Breast epithelium (tissue), 4 donors: ENCODE results near the gene SAMD14. TPM values are rescaled to one million over a fixed set of nuclear protein-coding genes. Genes with fewer than 3 reads are reported as not detected.

Experiments used
- DNase-seq, 2 donors: peaks; one replicate each; pipeline ENCODE4 v3.0.0-alpha.2; 2019; ENCODE audit warnings: low spot score in 2 of 2
- H3K27ac ChIP-seq, 2 donors: fragments of 200-600 bp; sonication (generic) in 1 of 2; one replicate each; pipeline ENCODE4 v1.5.1; 2016 to 2019; ENCODE audit warnings: mild to moderate bottlenecking in 1 of 2
- H3K27me3 ChIP-seq, 2 donors: fragments of 200-600 bp; sonication (generic) in 1 of 2; one replicate each; pipeline versions ENCODE4 v1.5.1 to v1.6.0; 2017 to 2019; ENCODE audit warnings: control low read depth in 1 of 2, mild to moderate bottlenecking in 1 of 2
- H3K36me3 ChIP-seq: fragments of 200-600 bp; one replicate; pipeline ENCODE4 v1.5.1; 2019
- H3K4me1 ChIP-seq, 2 donors: fragments of 200-600 bp; sonication (generic); one replicate each; pipeline ENCODE4 v1.5.1; 2016 to 2019; ENCODE audit warnings: control low read depth in 1 of 2
- H3K4me3 ChIP-seq, 3 donors: fragments of 200-600 bp; sonication (generic); 1 replicate in 2 of 3; 2 replicates in 1 of 3; pipeline ENCODE4 v1.5.1; 2016 to 2019; ENCODE audit warnings: mild to moderate bottlenecking in 3 of 3, moderate library complexity in 2 of 3
- H3K9me3 ChIP-seq, 2 donors: fragments of 200-600 bp; sonication (generic) in 1 of 2; one replicate each; pipeline ENCODE4 v1.5.1; 2016 to 2019; ENCODE audit warnings: control low read depth in 1 of 2
- POLR2A ChIP-seq: fragments of 450-650 bp; IDR thresholded peaks from one replicate; pipeline ENCODE4 v1.6.1; 2016; ENCODE audit warnings: antibody characterized with exemption, mild to moderate bottlenecking, moderate library complexity
- POLR2AphosphoS5 ChIP-seq, 3 donors: sonication (generic); formaldehyde crosslinking; IDR thresholded peaks; one replicate each; pipeline ENCODE4 v1.6.1; 2017; ENCODE audit warnings: antibody characterized with exemption in 3 of 3
- intact Hi-C: fragments of 100-400 bp; cut with DNase I; formaldehyde crosslinking; loops from one replicate; pipeline ENCODE4 v1.15.1; 2023; ENCODE audit warnings: low total_unique reads
- total RNA-seq, 3 donors: library from RNA; depleted of rRNA; stranded (reverse); fragments of >200 nt; gene quantifications; one replicate each; pipeline ENCODE4 v1.1.0, GENCODE V29; 2016
- TF ChIP-seq, protein P1 (sequence below), 3 donors: fragments of 450-650 bp; IDR thresholded peaks; one replicate each; pipeline ENCODE4 v1.5.1; 2016 to 2017; ENCODE audit warnings: antibody characterized with exemption in 3 of 3, mild to moderate bottlenecking in 3 of 3, moderate library complexity in 3 of 3

SAMD14 gene
- total RNA-seq, 3 donors from 2014 or later = 0.16 to 0.98 TPM; not detected in 1

- Histone ChIP-seq H3K27ac (peak overlapping the region; percentile 34 to 56), H3K27me3 (no peaks in the 10 kb centered on the region), H3K36me3 (no peaks in the 10 kb centered on the region), H3K4me1 (no peaks in the 10 kb centered on the region), H3K4me3 (no peak overlapping the region), H3K9me3 (no peaks in the 10 kb centered on the region)
- TF ChIP-seq, protein P1, sequence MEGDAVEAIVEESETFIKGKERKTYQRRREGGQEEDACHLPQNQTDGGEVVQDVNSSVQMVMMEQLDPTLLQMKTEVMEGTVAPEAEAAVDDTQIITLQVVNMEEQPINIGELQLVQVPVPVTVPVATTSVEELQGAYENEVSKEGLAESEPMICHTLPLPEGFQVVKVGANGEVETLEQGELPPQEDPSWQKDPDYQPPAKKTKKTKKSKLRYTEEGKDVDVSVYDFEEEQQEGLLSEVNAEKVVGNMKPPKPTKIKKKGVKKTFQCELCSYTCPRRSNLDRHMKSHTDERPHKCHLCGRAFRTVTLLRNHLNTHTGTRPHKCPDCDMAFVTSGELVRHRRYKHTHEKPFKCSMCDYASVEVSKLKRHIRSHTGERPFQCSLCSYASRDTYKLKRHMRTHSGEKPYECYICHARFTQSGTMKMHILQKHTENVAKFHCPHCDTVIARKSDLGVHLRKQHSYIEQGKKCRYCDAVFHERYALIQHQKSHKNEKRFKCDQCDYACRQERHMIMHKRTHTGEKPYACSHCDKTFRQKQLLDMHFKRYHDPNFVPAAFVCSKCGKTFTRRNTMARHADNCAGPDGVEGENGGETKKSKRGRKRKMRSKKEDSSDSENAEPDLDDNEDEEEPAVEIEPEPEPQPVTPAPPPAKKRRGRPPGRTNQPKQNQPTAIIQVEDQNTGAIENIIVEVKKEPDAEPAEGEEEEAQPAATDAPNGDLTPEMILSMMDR (IDR thresholded peaks at IDR 0.05) = peak; percentile 9 to 71 (median 47)
- no peak for TF ChIP-seq POLR2A
- intact Hi-C loops = loop anchor here (2.0 kb wide), 1 partner anchor 45 kb away; no protein-coding TSS in a partner anchor
- no peak for DNase-seq
Observed at GRCh38 chr17:50079334-50080095, 50.4 kb downstream of the SAMD14 start.

DNA sequence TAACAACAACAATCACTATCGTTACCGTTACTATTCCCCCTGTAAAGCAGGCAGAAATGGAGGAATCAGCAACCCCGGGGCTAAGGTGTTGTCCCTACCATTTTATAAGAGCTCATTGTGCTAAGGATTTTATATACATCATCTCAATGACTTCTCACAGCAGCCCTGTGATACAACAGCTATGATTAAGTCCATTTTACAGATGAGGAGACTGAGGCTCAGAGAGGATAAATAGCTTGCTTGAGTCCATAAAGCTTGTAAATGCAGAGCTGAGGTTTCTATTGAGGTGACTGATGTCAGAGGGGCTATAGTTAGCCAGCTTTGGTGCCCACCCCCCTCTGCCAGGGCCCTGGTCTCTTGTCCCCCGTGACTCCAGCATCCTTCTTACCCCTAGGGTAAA, 51.5 kb downstream of the SAMD14 start:
- TF ChIP-seq POLR2A = no peak
- TF ChIP-seq, protein P1 (IDR thresholded peaks at IDR 0.05) = no peak
- TF ChIP-seq POLR2AphosphoS5 (IDR thresholded peaks at IDR 0.05) = no peak
- no peaks in the 10 kb centered on the region for H3K36me3 ChIP-seq
- peak overlapping the region in 1 of 2 donors; percentile 3 for H3K27ac ChIP-seq
- no peaks in the 10 kb centered on the region for H3K4me1 ChIP-seq
- no peak for DNase-seq
- H3K27me3 ChIP-seq = no peaks in the 10 kb centered on the region
- no peaks in the 10 kb centered on the region for H3K9me3 ChIP-seq
- intact Hi-C loops = loop anchor here (2.0 kb wide), 1 partner anchor 44 kb away; no protein-coding TSS in a partner anchor
- no peak overlapping the region for H3K4me3 ChIP-seq

GRCh38 chr17:50076591-50077235, 53.2 kb downstream of the SAMD14 start:
- TF ChIP-seq, protein P1 (IDR thresholded peaks at IDR 0.05) = no peak
- TF ChIP-seq POLR2A (no peak), POLR2AphosphoS5 (IDR thresholded peaks at IDR 0.05) (no peak)
- Histone ChIP-seq H3K36me3 (peaks cover 2% of the 10 kb centered on the region), H3K27me3 (no peaks in the 10 kb centered on the region), H3K4me3 (no peak overlapping the region), H3K27ac (no peak overlapping the region), H3K9me3 (no peaks in the 10 kb centered on the region), H3K4me1 (no peaks in the 10 kb centered on the region)
- intact Hi-C loops = no loop called here
- DNase-seq = no peak

DNA sequence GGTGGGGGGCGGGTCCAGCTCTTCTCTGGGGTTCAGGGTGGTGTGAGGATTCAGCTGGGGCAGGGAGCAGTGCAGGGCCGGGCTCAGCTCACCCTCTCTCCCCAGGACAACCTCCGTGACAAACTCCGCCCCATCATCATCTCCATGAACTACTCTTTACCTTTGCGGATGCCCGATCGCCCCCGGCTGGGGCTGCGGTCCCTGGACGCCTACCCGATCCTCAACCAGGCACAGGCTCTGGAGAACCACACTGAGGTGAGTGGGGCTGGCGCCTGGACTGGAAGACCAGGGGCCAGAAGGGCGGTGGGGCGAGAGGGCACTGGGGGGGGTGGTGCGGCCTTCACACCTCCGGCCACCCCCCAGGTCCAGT, 53.8 kb downstream of the SAMD14 start:
- Histone ChIP-seq H3K36me3 (peaks cover 7% of the 10 kb centered on the region), H3K4me1 (no peaks in the 10 kb centered on the region), H3K27me3 (no peaks in the 10 kb centered on the region), H3K4me3 (no peak overlapping the region), H3K27ac (no peak overlapping the region), H3K9me3 (no peaks in the 10 kb centered on the region)
- intact Hi-C loops = no loop called here
- DNase-seq = no peak
- no peak for TF ChIP-seq POLR2A
- no peak for TF ChIP-seq POLR2AphosphoS5 (IDR thresholded peaks at IDR 0.05)
- TF ChIP-seq, protein P1 (IDR thresholded peaks at IDR 0.05) = no peak

DNA sequence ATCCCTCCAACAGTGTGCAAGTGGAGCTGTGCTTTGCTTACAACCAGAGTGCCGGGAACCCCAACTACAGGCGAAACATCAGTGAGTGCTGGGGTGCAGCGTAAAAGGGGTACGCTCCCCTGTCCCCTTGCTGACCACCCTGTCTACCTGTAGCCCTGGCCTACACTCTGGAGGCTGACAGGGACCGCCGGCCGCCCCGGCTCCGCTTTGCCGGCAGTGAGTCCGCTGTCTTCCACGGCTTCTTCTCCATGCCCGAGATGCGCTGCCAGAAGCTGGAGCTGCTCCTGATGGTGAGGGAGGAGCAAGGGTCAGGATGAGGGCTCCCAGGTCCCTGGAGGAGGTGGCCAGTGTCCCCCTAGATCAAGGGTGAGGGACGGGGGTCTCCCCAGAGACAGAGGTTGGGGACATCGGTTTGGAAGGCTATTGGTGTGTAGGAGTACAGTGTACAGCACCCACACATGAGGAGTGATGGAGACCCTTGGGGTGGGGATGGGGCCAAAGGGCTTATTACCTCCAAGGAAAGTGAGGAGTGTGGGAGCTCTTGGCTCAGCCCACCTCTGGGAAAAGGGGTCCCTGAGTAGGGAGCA, 54.4 kb downstream of the SAMD14 start:
- TF ChIP-seq, protein P1 (IDR thresholded peaks at IDR 0.05) = no peak
- no peak for TF ChIP-seq POLR2A
- TF ChIP-seq POLR2AphosphoS5 (IDR thresholded peaks at IDR 0.05) = no peak
- no peak overlapping the region for H3K4me3 ChIP-seq
- no peak overlapping the region for H3K27ac ChIP-seq
- H3K27me3 ChIP-seq = no peaks in the 10 kb centered on the region
- peaks cover 8% of the 10 kb centered on the region for H3K36me3 ChIP-seq
- intact Hi-C loops = no loop called here
- no peak for DNase-seq
- H3K4me1 ChIP-seq = no peaks in the 10 kb centered on the region
- H3K9me3 ChIP-seq = no peaks in the 10 kb centered on the region
